ENCODE measurements around the gene SPNS2. TPM values are rescaled to one million over a fixed set of nuclear protein-coding genes. Genes with fewer than 3 reads are reported as not detected.

SPNS2 gene
- total RNA-seq, 1 donor from 2014 or later: 0.34 TPM

DNA sequence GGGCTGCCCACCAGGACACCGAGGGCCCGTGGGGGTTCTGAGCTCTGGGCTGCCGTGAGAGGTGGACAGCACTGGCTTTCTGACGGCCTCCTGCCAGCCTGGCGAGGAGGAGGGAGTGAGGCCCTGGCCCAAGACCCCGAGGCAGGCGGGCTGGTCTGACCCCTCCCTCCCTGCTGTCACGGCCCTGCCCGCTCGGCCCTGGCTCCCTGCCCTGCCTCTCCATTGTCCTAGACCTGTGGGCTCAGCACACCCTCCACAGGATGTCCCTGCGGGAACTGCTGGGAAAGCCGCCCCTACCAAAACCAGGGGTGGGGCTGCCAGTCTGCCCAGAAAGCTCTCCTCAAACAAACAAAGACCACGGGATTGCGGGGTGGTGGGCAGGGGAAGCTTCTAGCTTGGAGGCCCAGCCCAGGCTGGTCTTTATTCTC lies 20.7 kb downstream of the SPNS2 start:
- no peak overlapping the region for H3K27ac Mint-ChIP-seq
- peaks cover 35% of the 10 kb centered on the region for H3K4me1 Mint-ChIP-seq
- Histone ChIP-seq H3K9me3 (ENCODE audit: low read depth) (no peaks in the 10 kb centered on the region), H3K9ac (no peak overlapping the region), H3K4me2 (peak overlapping the region; percentile 31), H3K27me3 (no peaks in the 10 kb centered on the region), H3K79me2 (ENCODE audit: low read depth) (no peaks in the 10 kb centered on the region), H4K20me1 (ENCODE audit: low read depth) (no peaks in the 10 kb centered on the region), H2AFZ (replicated peaks) (peak overlapping the region; percentile 85), H3K27ac (no peak overlapping the region), H3F3A (ENCODE audit: low read depth) (no peaks in the 10 kb centered on the region), H3K36me3 (no peaks in the 10 kb centered on the region), H3K4me1 (peaks cover 30% of the 10 kb centered on the region), H3K4me3 (no peak overlapping the region)
- H3K4me3 Mint-ChIP-seq: no peak overlapping the region
- H3K27me3 Mint-ChIP-seq (ENCODE audit: insufficient read depth, low read depth): peaks cover 6% of the 10 kb centered on the region
- no peaks in the 10 kb centered on the region for H3K36me3 Mint-ChIP-seq
- no peaks in the 10 kb centered on the region for H3K9me3 Mint-ChIP-seq
- DNase-seq (ENCODE audit: low spot score): no peak
- no peak for TF ChIP-seq EZH2phosphoT487 (IDR thresholded peaks at IDR 0.05)
- no peak for TF ChIP-seq EZH2 (IDR thresholded peaks at IDR 0.05)
- TF ChIP-seq CTCF (IDR thresholded peaks at IDR 0.05): no peak

DNA sequence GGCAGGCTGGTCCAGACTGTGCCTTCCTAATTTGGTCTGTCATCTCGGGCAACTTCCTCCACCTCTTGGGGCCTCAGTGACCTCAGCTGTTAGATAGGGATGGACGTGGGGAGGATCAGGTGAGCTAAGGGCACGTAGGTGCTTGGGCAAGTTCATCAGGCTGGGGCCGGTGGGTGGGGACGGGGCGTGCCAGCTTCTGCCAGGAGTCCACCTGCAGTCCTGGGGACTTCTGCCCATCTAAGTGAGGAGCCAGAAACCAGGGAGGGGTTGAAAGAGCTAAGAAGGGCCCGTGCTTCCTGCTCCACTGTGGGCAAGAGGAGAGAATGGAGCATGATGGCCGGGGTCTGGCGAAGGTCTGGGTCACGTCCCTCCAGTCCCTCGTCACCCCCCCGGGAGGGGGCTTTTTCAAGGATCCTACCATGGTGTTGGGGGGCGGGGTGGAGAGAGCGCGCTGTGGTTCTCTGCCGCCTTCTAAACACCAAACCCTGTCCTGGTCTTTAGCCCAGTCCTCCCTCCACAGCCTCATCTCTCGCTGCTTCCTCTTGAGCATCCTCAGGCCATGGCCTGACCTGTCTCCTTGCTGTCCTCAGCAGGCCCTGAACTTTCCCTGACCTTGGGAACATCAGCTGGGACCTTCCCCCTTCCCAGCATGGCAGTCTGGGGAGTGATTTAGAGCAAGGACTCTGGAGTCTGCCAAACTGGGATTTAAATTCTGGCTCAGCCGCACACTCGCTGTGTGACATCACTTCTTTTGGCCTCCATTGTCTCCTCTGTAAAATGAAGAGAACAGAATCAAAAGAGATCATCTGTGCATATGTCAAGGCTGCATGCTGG lies 21.6 kb downstream of the SPNS2 start:
- Mint-ChIP-seq H3K9me3 (no peaks in the 10 kb centered on the region), H3K27me3 (ENCODE audit: insufficient read depth, low read depth) (peaks cover 8% of the 10 kb centered on the region), H3K4me1 (peaks cover 35% of the 10 kb centered on the region), H3K4me3 (no peak overlapping the region), H3K27ac (peak overlapping the region; percentile 53), H3K36me3 (no peaks in the 10 kb centered on the region)
- Histone ChIP-seq H3K27me3 (no peaks in the 10 kb centered on the region), H3K4me1 (peaks cover 21% of the 10 kb centered on the region), H3K9me3 (ENCODE audit: low read depth) (no peaks in the 10 kb centered on the region), H3K4me3 (no peak overlapping the region), H3K27ac (no peak overlapping the region), H3K9ac (no peak overlapping the region), H3F3A (ENCODE audit: low read depth) (no peaks in the 10 kb centered on the region), H3K4me2 (peak overlapping the region; percentile 10), H4K20me1 (ENCODE audit: low read depth) (no peaks in the 10 kb centered on the region), H3K36me3 (no peaks in the 10 kb centered on the region), H2AFZ (replicated peaks) (peak overlapping the region; percentile 85), H3K79me2 (ENCODE audit: low read depth) (no peaks in the 10 kb centered on the region)
- DNase-seq (ENCODE audit: low spot score): no peak
- TF ChIP-seq CTCF (IDR thresholded peaks at IDR 0.05) (no peak), EZH2phosphoT487 (IDR thresholded peaks at IDR 0.05) (no peak), EZH2 (IDR thresholded peaks at IDR 0.05) (no peak)

DNA sequence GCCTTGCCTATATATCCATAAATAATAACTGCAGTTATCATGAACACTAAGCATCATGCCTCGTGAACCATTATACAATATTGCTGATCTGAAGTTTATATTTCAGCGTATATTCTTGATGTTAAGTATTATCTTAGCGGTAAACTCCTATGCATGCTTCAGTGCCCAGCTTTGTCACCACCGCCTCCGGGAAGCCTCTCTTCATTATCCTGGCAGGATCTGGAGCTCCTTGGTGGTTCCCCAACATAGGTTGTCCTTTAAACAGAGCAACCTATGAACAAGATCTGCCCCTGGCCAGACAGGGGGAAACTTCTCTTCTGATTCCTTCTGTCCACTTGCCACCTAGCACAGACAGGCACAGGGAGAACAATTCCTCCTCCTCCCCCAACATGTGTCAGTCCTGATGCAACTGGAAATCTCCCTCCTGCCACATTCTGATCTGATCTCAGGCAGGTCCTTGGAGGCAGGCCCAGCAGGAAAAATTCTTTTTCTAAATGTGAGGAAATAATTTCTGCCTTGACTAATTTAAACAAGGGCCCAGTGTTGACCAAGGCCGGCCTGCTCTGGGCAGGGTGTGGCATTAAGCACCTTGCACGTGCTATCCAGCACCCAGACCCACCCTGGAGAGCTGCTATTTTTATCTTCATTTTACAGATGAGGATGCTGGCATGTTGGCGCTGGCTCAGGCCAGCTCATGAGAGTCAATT lies 22.4 kb downstream of the SPNS2 start:
- no peaks in the 10 kb centered on the region for H3F3A ChIP-seq (ENCODE audit: low read depth)
- no peak overlapping the region for H3K27ac ChIP-seq
- no peak for TF ChIP-seq EZH2 (IDR thresholded peaks at IDR 0.05)
- no peak for TF ChIP-seq EZH2phosphoT487 (IDR thresholded peaks at IDR 0.05)
- TF ChIP-seq CTCF (IDR thresholded peaks at IDR 0.05): no peak
- Mint-ChIP-seq H3K4me1 (peaks cover 37% of the 10 kb centered on the region), H3K36me3 (peaks cover 2% of the 10 kb centered on the region), H3K9me3 (no peaks in the 10 kb centered on the region), H3K27me3 (ENCODE audit: insufficient read depth, low read depth) (peaks cover 10% of the 10 kb centered on the region), H3K4me3 (no peak overlapping the region), H3K27ac (peak overlapping the region; percentile 35)
- peaks cover 19% of the 10 kb centered on the region for H3K4me1 ChIP-seq
- H3K27me3 ChIP-seq: peaks cover 5% of the 10 kb centered on the region
- no peaks in the 10 kb centered on the region for H3K79me2 ChIP-seq (ENCODE audit: low read depth)
- no peak overlapping the region for H3K4me2 ChIP-seq
- no peak overlapping the region for H2AFZ ChIP-seq (replicated peaks)
- H3K9ac ChIP-seq: no peak overlapping the region
- no peaks in the 10 kb centered on the region for H3K36me3 ChIP-seq
- DNase-seq (ENCODE audit: low spot score): no peak
- no peaks in the 10 kb centered on the region for H4K20me1 ChIP-seq (ENCODE audit: low read depth)
- no peaks in the 10 kb centered on the region for H3K9me3 ChIP-seq (ENCODE audit: low read depth)
- H3K4me3 ChIP-seq: no peak overlapping the region

All from neural progenitor cell (in vitro differentiated cells).